Measurements from ENCODE around the gene B3GNT2.
"Not testable (repeated sequence)": the region's sequence is repeated elsewhere in the genome, so short reads cannot be mapped to it uniquely, and the experiment has no call there.

The B3GNT2 gene, protein sequence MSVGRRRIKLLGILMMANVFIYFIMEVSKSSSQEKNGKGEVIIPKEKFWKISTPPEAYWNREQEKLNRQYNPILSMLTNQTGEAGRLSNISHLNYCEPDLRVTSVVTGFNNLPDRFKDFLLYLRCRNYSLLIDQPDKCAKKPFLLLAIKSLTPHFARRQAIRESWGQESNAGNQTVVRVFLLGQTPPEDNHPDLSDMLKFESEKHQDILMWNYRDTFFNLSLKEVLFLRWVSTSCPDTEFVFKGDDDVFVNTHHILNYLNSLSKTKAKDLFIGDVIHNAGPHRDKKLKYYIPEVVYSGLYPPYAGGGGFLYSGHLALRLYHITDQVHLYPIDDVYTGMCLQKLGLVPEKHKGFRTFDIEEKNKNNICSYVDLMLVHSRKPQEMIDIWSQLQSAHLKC

DNA sequence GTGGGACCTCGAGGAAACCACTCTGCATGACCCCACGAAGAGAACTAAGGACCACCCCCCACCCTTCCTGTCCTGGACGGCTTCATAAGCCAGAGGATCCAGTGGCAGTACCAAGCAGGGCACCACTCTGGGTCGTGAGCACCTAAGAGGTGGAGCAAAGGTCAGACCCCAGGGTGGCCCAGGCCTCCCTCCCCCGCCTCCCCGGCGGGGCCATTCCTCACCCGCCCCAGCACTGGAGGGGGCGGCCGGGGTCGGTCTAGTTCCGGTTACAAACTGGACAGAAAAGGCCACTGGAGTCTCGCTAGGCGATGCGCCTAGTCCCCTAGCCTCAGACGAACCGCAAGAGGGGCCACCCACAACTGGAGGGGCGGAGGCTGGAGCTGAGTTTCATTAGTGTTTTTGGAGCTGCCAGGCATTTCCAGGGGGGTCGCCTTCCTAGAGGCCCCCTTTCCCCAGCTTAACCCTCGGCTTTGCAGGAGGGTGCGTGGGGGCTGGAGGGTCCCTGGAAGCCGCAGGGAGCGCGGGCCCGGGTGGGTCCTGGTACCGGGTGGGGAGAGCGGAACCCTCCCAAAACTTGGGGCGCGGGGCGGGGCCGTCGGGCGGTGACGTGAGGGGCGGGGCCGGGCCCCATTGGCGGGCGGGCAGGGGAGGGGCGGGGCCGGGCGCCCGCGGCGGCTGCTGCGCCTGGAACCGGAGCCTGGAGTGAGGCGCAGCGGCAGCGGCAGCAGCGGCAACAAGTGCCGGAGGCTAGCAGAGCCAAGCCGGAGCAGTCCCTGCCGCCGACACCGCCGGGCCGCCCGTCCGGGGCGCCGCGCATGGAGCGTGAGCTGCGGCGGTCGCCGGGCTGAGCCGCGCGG, at the start of gene B3GNT2:
Gene B3GNT2 (plus strand): TSS at position 695 of the 857 bp plus-strand sequence. CDS start 26,106 bp downstream, outside the sequence.
- DNase-seq (ENCODE audit: low read depth), result no peak

DNA sequence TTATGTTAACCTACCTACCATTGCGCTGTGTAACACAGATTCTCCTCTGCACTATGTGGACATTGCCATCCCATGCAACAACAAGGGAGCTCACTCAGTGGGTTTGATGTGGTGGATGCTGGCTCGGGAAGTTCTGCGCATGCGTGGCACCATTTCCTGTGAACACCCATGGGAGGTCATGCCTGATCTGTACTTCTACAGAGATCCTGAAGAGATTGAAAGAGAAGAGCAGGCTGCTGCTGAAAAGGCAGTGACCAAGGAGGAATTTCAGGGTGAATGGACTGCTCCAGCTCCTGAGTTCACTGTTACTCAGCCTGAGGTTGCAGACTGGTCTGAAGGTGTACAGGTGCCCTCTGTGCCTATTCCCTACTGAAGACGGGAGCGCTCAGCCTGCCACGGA, 49.1 kb upstream of the B3GNT2 start:
- DNase-seq (ENCODE audit: low read depth), result not testable (repeated sequence)

DNA sequence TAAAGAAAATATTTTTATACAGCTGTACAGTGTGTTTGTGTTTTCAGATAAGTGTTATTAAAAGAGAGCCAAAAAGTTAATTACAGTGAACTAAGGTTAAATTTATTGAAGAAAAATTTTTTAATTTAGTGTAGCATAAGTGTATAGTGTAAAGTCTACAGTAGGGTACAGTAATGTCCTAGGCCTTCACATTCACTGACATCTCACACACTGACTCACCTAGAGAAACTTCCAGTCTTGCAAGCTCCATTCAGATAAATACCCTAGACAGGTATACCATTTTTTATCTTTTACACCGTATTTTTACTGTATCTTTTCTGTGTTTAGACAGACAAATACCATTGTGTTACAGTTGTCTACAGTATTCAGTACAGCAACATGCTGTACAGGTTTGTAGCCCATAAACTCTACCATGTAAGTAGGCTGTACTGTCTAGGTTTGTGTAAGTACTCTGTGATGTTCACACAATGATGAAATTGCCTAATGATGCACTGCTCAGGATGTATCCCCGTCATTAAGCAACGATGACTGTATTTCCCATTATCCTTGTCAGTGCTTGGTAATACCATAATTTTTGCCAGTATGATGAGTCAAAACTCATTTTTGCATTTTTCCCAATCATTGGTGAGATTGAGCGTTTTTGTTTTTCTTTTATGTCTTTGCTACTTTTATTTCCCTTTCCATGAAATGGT, 48.2 kb upstream of the B3GNT2 start:
- DNase-seq (ENCODE audit: low read depth), result no peak

DNA sequence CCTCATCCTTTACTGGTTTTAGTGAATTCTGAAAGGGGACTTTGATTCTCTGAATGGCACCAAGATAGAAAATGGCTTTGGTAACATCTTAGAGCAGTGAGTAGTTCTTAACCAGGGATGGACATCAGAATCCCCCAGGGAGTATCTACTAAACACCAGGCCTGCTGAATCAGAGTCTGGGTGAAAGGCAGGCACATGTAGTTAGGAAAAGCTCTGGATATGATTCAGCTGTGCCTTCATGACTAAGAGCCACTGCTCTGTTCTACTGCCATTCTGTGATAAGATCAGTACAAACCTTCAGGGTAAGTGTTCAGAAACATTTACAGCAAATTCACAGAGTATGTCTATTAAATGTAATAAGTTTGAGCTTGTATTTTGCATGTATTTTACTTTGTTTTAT, 46.2 kb upstream of the B3GNT2 start:
- peak; percentile 35 for DNase-seq (ENCODE audit: low read depth)

DNA sequence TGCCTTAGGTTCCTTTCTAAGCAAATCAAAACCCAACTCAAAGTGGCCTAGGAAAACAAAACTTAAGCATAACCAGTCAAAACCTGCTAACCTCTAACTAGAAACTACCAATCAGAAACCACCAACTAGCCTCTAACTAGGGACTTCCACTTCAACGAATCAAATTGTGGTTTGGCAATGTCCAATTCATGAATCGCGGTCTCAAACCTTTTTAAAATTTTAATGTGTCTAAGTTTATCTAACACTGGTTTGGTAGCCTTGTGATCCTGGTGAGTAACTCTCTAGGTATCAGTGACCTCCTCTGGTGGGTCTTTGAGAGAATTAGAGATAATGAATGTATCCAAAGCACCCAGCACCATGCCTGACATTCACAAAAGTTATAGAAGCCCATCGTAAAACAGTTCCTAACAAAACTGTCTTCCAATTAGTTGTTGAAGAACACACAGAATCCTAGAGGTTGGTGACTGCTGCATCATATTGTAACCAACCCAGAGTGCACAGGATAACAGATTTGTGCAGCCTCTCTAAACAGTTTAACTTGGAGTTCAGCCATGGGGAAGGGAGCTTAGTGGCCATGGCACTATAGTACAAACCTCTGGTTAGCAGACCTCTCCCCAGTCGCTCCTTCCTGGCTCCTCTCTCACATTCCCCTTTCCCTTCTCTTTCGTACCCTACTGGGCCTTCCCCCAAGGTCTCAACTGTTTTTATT, 45.2 kb upstream of the B3GNT2 start:
- DNase-seq (ENCODE audit: low read depth), result no peak

DNA sequence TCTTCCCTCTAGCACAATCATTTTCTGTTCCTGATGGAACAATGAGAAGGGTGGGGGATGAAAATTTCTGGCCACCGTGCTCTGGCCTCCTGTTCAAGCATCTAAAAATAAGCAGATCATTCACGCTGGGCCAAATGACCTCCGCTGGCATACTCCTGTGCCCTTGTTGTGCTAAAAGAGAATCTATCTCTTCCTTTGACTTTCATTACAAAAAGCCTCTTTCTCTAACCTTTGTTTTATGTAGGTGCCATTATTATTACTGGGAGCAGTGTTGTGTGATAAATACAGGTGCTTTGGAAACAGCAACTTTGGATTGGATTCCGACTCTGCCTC, 44.6 kb upstream of the B3GNT2 start:
- DNase-seq (ENCODE audit: low read depth), result no peak

DNA sequence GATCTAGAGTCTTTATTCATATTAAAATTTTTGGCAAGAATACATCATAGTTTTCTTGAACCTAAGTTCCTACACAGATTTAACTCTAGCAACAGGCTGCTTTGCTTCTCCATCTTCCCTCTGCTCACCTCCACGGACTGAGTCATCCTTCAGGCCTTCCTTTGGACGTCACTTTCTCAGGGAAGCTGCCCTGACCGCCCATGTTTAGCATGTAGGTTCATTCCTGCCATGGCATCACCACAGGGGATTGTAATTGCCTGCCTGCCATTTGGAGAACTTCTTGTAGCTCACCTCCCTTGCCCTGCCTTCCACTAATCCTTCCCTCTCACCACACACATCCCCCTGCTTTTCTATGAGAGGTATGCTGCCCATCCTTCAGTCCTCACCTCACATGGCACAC, 43.9 kb upstream of the B3GNT2 start:
- no peak for DNase-seq (ENCODE audit: low read depth)

DNA sequence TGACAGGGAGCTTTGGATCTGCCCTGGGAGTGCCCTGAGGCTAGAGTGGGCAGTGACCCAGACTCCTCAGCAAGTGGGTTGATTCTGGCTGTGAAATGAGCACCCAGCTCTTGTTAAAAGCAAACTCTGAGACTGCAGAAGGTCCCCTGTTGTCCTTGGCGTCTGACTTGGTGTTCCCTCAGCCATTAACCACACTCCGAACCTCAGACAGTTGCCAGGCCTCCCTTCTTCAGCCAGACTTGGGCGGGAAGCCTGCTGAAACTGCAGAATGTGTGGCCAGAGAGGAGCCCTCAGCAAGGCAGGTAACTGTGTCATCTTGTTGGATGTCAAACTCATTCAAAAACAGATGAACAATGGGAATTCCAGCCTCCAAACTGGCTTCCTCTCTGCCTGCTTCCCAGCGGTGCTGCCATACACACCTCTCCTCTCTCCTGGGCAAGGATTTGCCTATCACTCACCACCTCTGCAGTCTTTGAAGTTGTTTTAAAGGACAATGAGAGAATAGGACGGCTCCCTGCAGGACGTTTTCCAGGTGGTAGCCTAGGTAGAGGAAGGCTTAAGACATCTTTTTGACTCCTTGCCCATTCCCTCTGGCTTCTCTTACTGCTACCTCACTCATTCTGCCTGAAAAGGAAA, 38.9 kb upstream of the B3GNT2 start:
- DNase-seq (ENCODE audit: low read depth), result no peak

DNA sequence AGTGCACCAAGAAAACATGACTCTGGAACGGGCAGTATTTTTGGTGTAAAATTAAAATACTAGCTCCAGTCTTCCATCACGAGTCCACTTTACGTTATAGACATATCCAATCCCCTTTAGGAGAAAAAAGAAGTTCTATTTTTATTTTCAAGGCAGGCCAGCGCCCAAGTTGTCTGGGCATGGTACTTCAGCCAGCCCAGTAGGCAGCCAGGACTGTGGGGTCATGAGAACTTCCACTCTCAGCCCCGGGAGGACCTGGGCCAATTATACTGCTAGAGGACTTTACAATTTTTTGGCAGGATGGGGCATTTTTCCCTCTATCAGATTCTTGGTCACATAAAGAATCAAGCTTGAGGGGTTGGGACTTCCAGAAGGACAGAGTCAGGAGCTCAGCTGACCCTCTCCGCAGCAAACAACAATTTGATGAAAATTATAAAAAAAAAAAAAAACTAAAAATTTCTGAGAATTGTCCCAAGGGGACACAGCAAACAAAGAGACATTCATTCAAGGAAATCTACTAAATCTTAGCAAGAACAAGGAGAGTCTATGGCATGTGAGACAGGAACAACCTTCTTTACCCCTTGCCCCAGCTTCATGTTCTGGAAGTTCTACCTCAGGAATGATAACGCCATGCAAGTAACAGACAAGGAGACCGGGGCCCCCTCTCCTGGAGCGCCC, 37.3 kb upstream of the B3GNT2 start:
- no peak for DNase-seq (ENCODE audit: low read depth)

DNA sequence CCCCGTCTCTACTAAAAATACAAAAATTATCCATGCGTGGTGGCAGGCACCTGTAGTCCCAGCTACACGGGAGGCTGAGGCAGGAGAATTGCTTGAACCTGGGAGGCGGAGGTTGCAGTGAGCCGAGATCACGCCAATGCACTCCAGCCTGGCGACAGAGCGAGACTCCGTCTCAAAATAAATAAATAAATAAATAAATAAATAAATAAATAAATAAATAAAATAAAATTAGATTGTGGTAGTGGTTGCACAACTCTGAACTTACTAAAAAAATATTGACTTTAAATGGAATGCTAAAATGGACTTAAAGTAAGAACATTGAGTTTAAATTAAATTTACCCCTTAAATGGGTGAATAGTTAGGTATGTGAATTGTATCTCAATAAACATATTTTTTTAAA, 35.2 kb upstream of the B3GNT2 start:
- not testable (repeated sequence) for DNase-seq (ENCODE audit: low read depth)

DNA sequence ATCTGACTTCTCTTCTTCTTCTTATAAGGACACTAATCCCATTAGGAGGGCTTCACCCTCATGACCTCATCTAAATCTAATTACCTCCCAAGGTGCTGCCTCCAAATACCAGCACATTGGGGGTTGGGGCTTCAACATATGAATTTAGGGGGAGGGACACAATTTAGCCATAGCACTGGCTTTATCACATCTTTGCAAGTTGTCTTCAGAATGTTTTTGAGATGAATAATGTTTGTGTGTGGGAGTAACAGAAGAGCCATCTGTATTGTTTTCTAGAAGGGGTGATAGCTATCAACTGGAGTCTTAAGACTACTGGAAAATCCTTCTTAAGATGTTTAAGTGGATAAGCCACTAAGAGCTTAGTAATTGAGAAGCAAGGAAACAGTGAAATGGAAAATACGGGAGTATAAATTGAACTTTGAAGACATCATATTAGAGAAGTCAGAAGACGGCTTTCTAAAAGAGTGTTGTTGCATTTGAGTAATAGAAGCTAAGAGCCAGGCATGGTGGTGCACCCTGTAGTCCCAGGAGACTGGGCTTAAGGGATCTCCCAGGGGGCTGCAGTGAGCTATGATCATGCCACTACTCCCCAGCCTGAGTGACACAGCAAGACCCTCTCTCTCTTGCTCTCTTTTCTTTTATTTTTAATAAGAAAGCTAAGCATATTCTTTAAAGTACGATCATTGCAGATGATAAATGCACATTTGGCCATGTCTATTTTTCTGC, 32.6 kb upstream of the B3GNT2 start:
- DNase-seq (ENCODE audit: low read depth), result no peak

DNA sequence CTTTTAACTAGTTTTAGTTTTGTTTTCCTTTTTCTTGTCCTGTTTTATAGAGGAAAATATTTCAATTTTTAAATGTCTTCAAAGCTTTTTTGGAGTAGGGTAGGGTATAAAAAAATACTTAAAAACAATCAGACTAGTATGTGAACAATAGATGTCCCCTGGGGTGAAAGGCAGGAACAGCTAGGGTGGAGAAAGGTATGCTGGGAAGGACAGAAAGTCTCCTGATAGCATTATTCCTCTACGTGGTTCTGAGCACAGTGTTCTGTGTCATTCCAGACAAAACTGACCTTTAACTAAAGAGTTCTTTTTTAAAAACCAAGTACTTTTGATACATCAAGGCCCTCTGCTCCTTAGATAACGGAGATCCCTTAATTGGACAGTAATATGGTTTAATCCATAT, 32.1 kb upstream of the B3GNT2 start:
- no peak for DNase-seq (ENCODE audit: low read depth)

DNA sequence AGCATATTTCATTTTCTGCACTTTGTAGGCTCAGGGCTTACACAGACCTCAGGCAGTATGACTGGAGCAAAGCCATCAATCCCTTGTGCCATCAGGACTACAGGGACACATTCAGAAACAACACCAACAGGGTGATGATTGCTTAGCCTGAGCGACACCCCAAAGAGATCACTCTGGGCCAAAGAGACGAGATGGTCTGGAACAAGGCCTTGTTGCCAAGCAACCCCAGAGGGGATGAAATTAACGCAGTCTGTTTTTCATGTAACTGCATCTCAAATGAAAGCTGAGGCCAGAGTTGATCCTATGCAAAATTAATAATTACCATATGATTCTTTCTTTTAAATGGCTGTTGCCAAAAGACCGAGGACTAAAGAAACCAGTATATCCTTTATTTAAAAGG, 20.2 kb upstream of the B3GNT2 start:
- no peak for DNase-seq (ENCODE audit: low read depth)

DNA sequence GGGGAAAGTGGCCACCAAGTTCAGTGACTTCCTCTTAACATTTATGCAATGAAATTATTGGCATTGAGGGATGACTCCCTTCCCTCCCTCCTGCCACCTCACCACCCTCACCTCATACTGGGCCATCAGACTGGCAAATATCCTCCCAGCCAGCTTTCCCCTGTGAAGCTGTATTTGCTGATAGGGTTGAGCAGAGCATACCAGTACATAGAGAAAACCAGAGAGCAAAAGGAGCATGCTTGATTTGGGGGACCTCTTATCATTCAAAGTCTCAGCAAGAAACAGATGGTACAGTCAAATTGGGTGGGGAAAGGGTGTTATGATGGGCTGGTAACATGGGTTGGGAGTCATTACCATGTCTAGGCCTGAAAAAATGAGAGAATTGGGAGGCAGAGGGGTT, 19.1 kb upstream of the B3GNT2 start:
- DNase-seq (ENCODE audit: low read depth), result no peak

DNA sequence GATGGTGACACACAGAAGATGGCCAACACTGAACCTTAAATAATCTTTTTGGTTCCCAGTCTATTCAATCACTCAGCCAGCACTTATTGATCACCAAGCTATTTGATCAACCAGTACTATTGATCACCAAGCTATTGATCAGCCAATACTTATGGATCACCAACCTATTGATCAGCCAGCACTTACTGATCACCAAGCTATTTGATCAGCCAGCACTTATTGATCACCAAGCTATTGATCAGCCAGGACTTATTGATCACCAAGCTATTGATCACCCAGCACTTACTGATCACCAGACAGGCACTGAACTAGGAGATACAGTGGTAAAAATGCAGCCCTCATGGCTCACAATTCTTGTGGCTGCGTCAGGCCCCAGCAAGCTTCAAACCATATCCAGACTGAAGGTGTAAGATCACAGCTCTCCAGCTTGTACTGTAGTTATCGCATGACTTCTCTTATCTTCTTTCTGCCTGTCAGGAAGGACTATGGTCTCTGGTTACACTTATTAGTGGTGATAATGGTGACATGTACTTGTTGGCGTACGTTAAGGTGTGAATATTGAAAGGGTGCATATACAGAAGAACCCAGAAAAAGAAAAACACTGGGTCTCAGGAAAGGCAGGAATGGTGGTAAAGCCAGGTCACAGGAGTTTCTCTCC, 18.4 kb upstream of the B3GNT2 start:
- no peak for DNase-seq (ENCODE audit: low read depth)

DNA sequence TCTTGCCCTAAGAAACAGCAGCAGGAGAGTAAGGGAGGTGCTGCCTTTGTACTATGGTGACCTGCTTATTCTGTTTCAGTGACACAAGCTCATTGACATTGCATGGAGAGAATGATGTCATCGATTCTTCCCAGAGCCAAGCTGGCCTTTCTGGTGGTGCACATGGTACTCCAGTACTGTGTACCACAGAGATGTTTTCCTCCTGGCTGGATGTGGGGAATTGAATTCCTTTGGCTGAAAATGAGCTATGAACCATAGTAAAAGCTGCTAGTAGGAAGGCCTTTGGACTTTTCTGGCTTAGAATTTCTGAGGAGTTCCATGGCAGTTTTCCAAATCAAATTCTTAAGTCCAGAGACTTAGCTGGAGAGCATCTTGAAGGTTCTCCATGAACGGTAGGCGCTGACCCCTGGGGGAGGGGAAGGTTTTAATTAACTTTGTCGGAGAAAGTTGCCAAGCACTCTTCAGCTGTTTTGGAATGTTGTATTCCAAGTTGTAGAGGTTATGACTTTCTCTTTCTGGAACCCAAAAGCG, 17.1 kb upstream of the B3GNT2 start:
- no peak for DNase-seq (ENCODE audit: low read depth)

DNA sequence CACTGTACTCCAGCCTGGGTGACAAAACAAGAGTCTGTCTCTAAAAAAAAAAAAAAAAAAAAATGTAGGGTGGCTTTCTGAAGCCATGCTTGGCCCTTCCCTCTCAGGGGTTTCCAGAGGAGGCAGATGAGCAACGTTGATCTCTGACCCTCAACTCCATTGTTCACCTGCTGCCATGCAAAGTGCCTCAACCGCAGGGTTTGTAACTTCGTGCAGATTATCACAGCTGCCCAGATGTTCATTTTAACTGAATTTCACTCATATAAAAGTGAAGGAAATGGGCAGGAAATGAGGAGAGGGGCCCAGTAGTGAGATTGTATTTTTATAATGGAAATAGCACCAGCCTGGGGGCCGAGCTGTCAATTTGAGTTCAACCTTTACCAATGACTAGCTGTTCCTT, 14.9 kb upstream of the B3GNT2 start:
- DNase-seq (ENCODE audit: low read depth), result no peak

DNA sequence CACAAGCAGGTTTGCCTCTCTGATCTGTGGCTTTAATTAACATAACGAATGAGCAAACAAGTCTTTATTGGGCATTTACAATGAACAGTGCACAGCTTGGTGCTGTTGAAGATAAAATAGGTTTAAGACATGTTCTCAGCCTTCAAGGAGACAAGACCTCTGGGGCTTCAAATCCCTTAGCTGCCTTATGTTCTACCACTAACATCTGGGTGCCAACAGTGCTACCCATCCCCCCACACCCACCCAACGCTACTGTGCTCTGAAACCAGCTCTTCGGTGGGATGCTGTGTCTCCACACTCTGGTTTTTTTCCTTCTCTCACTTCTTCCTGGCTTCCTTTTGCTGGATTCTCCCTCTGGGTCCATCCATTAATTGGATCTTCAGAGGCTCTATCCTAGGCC, 14.1 kb upstream of the B3GNT2 start:
- DNase-seq (ENCODE audit: low read depth), result no peak

DNA sequence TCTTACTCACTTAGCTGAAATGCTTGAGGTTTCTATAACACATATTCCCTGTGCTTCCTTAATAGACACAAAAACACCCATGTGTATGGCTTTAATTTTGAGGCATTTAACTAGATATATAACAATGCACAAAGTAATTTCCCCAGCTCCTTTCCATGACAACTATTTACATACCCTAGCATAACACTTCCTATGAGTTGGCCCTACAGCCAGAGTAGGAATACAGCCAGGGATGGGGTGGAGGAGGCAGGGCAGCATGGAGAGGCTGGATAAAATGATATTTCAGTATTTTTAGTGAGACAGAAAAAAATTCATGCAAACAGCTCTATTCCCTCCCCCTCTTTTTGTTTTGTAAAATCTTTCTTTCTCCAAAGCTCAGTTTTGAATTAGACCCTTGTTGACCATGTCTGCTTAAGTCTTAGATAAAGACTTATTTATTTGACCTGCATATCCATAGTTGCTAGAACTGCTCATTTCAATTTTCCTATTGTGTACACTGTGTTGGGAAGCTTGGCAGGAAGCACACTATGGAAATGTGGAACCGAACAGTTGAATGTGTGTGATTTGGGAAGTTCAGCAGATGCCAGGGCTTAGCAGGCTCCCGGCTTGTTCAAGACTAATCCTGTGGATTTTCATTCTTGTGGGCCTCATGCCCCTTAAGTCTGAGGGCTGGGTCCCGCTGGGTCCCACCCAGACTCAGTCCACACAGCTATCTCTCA, 11.2 kb upstream of the B3GNT2 start:
- no peak for DNase-seq (ENCODE audit: low read depth)
